Measurements from ENCODE around the gene TTC39B. TPM values are rescaled to one million over a fixed set of nuclear protein-coding genes. Genes with fewer than 3 reads are reported as not detected.

TTC39B gene
- polyA plus RNA-seq, 1 donor = 33.4 TPM

DNA sequence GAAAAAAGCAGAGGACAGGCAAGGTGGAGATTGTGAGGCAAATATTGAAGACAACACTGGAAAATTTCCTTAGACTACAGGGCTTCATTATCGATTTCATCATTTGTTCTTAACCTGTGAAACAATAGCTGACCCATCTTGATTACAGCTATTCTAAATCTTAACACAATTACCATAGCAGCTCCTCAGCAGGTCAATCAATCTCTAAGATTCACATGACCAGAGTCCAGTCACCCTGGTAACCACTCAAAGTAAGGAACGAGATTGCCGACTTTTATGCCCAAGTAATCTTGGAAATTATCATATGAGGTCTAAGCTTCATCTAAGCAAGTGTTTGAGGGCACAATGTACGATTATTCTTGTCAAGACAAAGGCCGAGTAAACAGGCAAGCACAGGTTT lies 93.8 kb downstream of the TTC39B start:
- H3K4me1 ChIP-seq (ENCODE audit: control insufficient read depth, insufficient read depth, low read length) = peaks cover 11% of the 10 kb centered on the region
- H3K36me3 ChIP-seq (ENCODE audit: control insufficient read depth, insufficient read depth, low read length) = peaks cover 17% of the 10 kb centered on the region
- DNase-seq = peak; percentile 44 to 76
- no peak overlapping the region for H3K4me3 ChIP-seq (ENCODE audit: low read length)
- WGBS (ENCODE audit: insufficient coverage, low lambda C conversion rate) = 14% methylated on average over 2 of the region's 5 CpGs
- no peaks in the 10 kb centered on the region for H3K27me3 ChIP-seq (ENCODE audit: control insufficient read depth, insufficient read depth, low read length)
- H3K9me3 ChIP-seq (ENCODE audit: control insufficient read depth, low read depth, low read length) = no peaks in the 10 kb centered on the region
- peak overlapping the region; percentile 4 for H3K27ac ChIP-seq (ENCODE audit: low read length)

DNA sequence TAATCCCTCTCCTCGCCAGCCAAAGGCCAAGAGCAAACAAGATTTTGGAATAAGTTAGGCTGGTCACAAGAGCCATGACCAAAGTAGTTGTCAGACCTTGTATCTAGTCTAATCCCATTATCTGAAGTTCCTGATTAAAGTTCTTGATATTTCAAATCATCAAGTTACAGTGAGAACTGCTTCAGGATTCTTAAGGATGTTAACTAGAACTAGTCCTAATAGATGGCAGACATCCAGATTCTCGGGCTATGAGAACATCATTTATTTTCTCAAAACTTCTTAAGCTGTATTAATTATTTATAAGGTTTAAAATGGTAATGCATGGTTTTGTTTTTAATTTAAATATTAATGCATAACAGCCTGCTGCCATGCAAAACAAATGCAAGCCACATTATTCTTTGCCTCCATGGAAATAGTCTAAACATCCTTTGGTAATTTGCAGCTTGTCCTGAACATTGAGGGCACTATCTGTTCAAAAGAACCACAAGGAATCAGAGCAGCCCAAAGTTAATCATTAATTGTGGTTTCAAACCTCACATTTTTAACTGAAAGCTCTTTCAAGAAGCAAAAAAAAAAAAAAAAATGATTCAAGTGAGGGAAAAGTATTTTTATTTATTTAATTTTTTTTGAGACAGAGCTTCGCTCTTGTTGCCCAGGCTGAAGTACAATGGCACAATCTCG lies 95.1 kb downstream of the TTC39B start:
- H3K27me3 ChIP-seq (ENCODE audit: control insufficient read depth, insufficient read depth, low read length) = no peaks in the 10 kb centered on the region
- H3K4me3 ChIP-seq (ENCODE audit: low read length) = no peak overlapping the region
- H3K27ac ChIP-seq (ENCODE audit: low read length) = peak overlapping the region; percentile 21
- peaks cover 11% of the 10 kb centered on the region for H3K4me1 ChIP-seq (ENCODE audit: control insufficient read depth, insufficient read depth, low read length)
- WGBS (ENCODE audit: insufficient coverage, low lambda C conversion rate) = no CpG with 5 or more reads among the region's 4 CpGs
- H3K9me3 ChIP-seq (ENCODE audit: control insufficient read depth, low read depth, low read length) = no peaks in the 10 kb centered on the region
- H3K36me3 ChIP-seq (ENCODE audit: control insufficient read depth, insufficient read depth, low read length) = peaks cover 12% of the 10 kb centered on the region
- DNase-seq = peak in 1 of 2 donors; percentile 38

DNA sequence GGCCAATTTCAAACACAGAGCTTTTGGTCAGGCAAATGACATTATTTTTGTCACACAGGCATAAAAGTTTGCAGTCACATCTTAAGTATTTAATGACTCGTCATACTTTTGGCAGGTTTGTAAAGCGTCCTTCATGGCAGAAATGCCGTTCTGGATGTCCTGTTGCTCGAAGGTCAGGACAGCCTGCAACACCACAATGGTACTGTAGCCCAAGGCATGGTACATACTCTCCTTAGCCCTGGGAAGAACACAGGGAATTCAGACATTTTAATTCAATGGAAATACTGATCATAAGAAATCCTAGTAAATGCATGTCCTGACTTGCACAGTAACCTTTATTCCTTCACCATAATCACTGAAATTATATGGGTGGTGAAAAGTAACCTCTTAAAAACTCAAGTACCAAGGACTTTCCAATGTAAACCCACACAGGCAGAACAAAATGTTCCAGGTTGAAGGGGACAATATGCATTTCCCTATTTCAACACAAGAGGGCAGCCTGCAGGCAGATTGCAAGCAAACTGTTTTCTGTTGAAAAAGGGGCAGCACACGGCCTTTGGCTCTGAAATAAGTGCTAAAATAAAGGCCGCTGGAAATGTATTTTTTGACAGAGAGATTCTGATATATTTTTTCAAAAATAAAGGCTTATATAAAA lies 95.7 kb downstream of the TTC39B start:
- 100% methylated on average over 1 of the region's 6 CpGs for WGBS (ENCODE audit: insufficient coverage, low lambda C conversion rate)

DNA sequence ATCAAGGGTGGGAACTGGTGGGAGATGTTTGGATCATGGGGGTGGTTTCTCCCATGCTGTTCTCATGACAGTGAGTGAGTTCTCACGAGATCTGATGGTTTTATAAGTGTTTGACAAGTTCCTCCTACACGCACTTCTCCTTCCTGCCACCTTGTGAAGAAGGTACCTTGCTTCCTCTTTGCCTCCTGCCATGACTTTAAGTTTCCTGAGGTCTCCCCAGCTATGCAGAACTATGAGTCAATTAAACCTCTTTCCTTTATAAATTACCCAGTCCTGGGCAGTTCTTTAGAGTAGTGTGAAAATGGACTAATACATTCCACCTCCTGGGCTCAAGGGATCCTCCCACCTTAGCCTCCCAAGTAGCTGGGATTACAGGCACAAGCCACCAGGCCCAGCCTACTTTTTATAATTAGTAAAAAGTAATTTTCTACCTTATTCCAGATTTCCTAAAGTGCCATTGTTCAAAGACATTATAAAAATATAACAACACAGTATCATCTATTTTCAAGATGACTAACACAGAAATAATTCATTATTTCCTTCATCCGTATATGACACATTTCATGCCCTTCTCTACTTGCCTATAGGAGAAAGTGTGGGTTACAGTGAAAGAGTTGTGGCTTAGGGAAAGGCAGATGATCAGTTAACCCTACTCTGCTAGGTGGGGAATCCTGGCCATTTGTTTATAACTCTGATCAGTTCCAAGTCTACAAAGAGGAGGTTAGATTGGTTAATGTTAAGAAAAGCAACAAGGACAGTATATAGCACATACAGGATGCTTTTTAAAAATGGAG lies 99.9 kb downstream of the TTC39B start:
- H3K4me1 ChIP-seq (ENCODE audit: control insufficient read depth, insufficient read depth, low read length) = peaks cover 5% of the 10 kb centered on the region
- H3K36me3 ChIP-seq (ENCODE audit: control insufficient read depth, insufficient read depth, low read length) = peaks cover 31% of the 10 kb centered on the region
- H3K27me3 ChIP-seq (ENCODE audit: control insufficient read depth, insufficient read depth, low read length) = no peaks in the 10 kb centered on the region
- H3K4me3 ChIP-seq (ENCODE audit: low read length) = no peak overlapping the region
- WGBS (ENCODE audit: insufficient coverage, low lambda C conversion rate) = 83% methylated on average over 3 of the region's 3 CpGs
- DNase-seq = no peak
- no peak overlapping the region for H3K27ac ChIP-seq (ENCODE audit: low read length)
- no peaks in the 10 kb centered on the region for H3K9me3 ChIP-seq (ENCODE audit: control insufficient read depth, low read depth, low read length)

More for the DNA sequence above, 95.7 kb downstream of the TTC39B start:
- peak; percentile 58 to 61 for DNase-seq
- Histone ChIP-seq H3K4me3 (ENCODE audit: low read length) (no peak overlapping the region), H3K27ac (ENCODE audit: low read length) (peak overlapping the region; percentile 21), H3K4me1 (ENCODE audit: control insufficient read depth, insufficient read depth, low read length) (peaks cover 11% of the 10 kb centered on the region), H3K27me3 (ENCODE audit: control insufficient read depth, insufficient read depth, low read length) (no peaks in the 10 kb centered on the region), H3K9me3 (ENCODE audit: control insufficient read depth, low read depth, low read length) (no peaks in the 10 kb centered on the region), H3K36me3 (ENCODE audit: control insufficient read depth, insufficient read depth, low read length) (peaks cover 12% of the 10 kb centered on the region)

DNA sequence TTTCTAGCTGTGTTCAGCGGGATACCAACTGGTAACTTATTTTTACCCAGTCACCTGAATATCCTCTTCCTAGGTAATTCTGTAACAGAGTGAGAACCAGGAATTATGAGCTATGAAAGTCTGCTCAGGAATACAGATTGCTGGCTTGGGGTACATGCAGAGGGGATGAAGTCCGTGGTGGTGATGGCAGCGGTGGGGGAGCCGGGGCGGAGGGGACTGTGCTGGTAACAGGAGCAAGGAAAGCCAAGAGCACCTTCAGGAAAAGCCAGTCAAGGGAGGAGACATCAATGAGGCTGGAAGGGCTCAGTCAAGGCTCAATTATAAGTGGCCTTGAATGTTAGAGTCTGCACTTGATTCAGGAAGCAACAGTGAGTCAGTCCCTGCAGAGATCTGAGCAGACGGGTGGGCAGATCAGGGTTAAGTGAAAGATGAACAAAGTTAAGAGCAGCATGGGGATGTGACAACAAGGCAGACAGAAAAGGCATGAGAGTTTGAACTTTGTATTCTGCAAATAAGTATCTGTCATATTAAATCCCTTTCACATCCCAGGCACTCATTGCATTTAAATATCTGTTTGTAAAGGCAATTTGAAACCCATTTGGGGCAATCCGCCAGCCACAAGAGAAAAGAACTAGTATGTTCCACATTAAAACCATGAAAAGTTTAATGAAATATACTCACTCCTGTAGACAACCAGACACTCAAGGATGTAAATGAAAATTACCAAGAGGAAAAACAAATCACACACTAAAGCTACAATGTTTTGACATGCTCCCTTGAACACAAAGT lies 101.2 kb downstream of the TTC39B start:
- no peaks in the 10 kb centered on the region for H3K27me3 ChIP-seq (ENCODE audit: control insufficient read depth, insufficient read depth, low read length)
- no peaks in the 10 kb centered on the region for H3K4me1 ChIP-seq (ENCODE audit: control insufficient read depth, insufficient read depth, low read length)
- WGBS (ENCODE audit: insufficient coverage, low lambda C conversion rate) = no CpG with 5 or more reads among the region's 7 CpGs
- H3K27ac ChIP-seq (ENCODE audit: low read length) = no peak overlapping the region
- peaks cover 37% of the 10 kb centered on the region for H3K36me3 ChIP-seq (ENCODE audit: control insufficient read depth, insufficient read depth, low read length)
- no peak overlapping the region for H3K4me3 ChIP-seq (ENCODE audit: low read length)
- no peaks in the 10 kb centered on the region for H3K9me3 ChIP-seq (ENCODE audit: control insufficient read depth, low read depth, low read length)
- DNase-seq = no peak

DNA sequence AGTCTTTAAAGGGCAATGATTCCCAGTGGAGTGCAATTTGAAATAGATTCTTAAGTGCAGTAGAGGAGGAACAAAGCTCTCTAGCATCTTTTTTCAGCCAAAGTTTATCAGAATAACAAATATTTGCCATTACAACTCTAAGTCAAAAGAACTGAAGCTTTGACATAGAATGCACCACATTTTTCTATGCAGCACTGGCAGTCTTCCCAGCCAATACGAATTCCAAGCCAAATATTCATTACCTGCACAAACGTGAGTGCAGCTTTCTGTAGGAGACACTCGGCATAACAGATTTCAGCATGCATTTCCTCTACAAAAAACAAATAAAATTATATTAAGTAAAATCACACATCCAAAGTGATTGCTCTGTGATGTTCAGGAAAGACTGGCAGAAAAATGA lies 103.4 kb downstream of the TTC39B start:
- Histone ChIP-seq H3K9me3 (ENCODE audit: control insufficient read depth, low read depth, low read length) (no peaks in the 10 kb centered on the region), H3K4me1 (ENCODE audit: control insufficient read depth, insufficient read depth, low read length) (no peaks in the 10 kb centered on the region), H3K4me3 (ENCODE audit: low read length) (no peak overlapping the region), H3K27ac (ENCODE audit: low read length) (no peak overlapping the region), H3K27me3 (ENCODE audit: control insufficient read depth, insufficient read depth, low read length) (no peaks in the 10 kb centered on the region), H3K36me3 (ENCODE audit: control insufficient read depth, insufficient read depth, low read length) (peaks cover 31% of the 10 kb centered on the region)
- DNase-seq = no peak
- no CpG with 5 or more reads among the region's 3 CpGs for WGBS (ENCODE audit: insufficient coverage, low lambda C conversion rate)

DNA sequence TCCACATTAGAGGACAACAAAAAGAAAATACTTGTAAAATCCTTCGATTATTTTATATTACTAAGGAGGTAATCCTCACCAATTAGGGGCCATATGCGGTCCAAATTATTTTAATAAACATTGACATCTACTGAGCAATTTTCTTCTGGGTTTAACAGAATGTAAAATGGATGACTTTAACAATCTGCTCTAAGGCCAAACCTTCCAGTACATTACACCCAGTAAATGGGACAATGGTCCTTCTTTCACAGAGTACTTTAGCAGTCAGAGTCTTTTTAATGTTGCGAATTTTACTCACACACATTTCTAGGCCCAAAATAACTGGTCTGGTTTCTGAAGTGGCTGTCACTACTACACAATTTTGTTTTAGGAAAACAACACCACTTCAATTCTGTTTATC lies 106.9 kb downstream of the TTC39B start:
- DNase-seq = no peak
- Histone ChIP-seq H3K27me3 (ENCODE audit: control insufficient read depth, insufficient read depth, low read length) (no peaks in the 10 kb centered on the region), H3K36me3 (ENCODE audit: control insufficient read depth, insufficient read depth, low read length) (peaks cover 32% of the 10 kb centered on the region), H3K4me1 (ENCODE audit: control insufficient read depth, insufficient read depth, low read length) (no peaks in the 10 kb centered on the region), H3K4me3 (ENCODE audit: low read length) (no peak overlapping the region), H3K27ac (ENCODE audit: low read length) (no peak overlapping the region), H3K9me3 (ENCODE audit: control insufficient read depth, low read depth, low read length) (peaks cover 4% of the 10 kb centered on the region)
- WGBS (ENCODE audit: insufficient coverage, low lambda C conversion rate) = 89% methylated on average over 3 of the region's 3 CpGs

DNA sequence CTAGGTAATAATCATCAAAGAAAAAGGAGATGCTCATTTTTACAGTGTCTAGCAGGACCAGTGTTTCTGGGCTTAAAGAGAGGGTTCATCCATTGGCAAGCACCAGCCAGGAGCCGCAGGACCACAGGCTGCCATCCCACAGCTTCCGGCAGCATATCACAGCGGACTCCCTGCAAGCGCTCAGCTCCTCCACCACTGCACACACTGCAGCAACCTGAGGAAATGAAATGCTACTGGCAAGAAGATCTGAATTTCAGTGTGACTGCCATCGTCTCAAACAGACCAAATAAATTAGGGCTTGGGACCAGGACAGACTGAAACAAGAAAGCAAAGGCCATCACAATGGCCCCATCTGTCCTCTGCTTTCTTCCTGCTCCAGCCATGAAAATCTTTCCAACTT lies 114.2 kb downstream of the TTC39B start:
- peaks cover 4% of the 10 kb centered on the region for H3K9me3 ChIP-seq (ENCODE audit: control insufficient read depth, low read depth, low read length)
- no peaks in the 10 kb centered on the region for H3K27me3 ChIP-seq (ENCODE audit: control insufficient read depth, insufficient read depth, low read length)
- no peak overlapping the region for H3K4me3 ChIP-seq (ENCODE audit: low read length)
- WGBS (ENCODE audit: insufficient coverage, low lambda C conversion rate) = no CpG with 5 or more reads among the region's 5 CpGs
- no peaks in the 10 kb centered on the region for H3K4me1 ChIP-seq (ENCODE audit: control insufficient read depth, insufficient read depth, low read length)
- no peak for DNase-seq
- H3K27ac ChIP-seq (ENCODE audit: low read length) = no peak overlapping the region
- H3K36me3 ChIP-seq (ENCODE audit: control insufficient read depth, insufficient read depth, low read length) = peaks cover 36% of the 10 kb centered on the region

DNA sequence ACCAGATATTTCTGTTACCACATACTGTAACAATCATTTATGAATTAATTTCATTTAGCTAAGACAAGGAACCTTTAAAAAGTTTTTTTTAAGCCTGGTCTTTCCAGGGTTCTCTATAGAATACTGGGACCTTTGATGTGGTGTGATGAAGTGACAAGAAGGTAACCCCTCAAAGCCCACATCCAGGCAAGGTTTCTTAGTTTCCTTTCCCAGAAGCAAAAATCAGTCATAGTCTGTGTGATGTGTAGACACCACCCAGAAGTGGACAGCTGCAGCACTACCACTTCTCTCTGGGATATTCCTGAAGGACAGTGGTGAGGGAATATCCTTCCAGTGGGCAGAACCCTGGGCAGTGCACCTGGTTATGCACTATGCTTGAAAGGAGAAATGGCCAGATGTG lies 115.6 kb downstream of the TTC39B start:
- Histone ChIP-seq H3K27me3 (ENCODE audit: control insufficient read depth, insufficient read depth, low read length) (no peaks in the 10 kb centered on the region), H3K4me1 (ENCODE audit: control insufficient read depth, insufficient read depth, low read length) (no peaks in the 10 kb centered on the region), H3K27ac (ENCODE audit: low read length) (no peak overlapping the region), H3K9me3 (ENCODE audit: control insufficient read depth, low read depth, low read length) (peaks cover 4% of the 10 kb centered on the region), H3K36me3 (ENCODE audit: control insufficient read depth, insufficient read depth, low read length) (peaks cover 48% of the 10 kb centered on the region), H3K4me3 (ENCODE audit: low read length) (no peak overlapping the region)
- no peak for DNase-seq

DNA sequence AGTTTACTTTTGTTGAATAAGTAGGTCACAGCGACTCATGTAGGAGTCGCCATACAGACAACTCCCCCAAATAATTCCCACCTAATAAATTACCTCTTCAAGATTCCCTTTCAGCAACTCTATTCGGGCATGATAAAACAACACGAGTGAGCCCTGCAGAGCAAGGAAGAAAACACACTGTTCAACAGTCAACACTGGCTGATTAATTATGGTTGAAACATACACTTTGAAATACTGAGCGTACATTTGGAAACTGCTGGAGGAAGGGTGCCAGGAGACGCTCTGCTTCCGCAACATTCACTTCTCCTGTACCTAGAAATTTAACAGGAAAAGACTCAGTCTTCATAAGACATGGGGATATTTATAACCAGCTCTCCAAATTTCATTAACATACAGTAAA lies 117.5 kb downstream of the TTC39B start:
- WGBS (ENCODE audit: insufficient coverage, low lambda C conversion rate) = no CpG with 5 or more reads among the region's 7 CpGs
- DNase-seq = no peak

More for the DNA sequence above, 117.5 kb downstream of the TTC39B start:
- Histone ChIP-seq H3K27ac (ENCODE audit: low read length) (no peak overlapping the region), H3K4me3 (ENCODE audit: low read length) (no peak overlapping the region), H3K27me3 (ENCODE audit: control insufficient read depth, insufficient read depth, low read length) (no peaks in the 10 kb centered on the region), H3K36me3 (ENCODE audit: control insufficient read depth, insufficient read depth, low read length) (peaks cover 54% of the 10 kb centered on the region), H3K4me1 (ENCODE audit: control insufficient read depth, insufficient read depth, low read length) (no peaks in the 10 kb centered on the region), H3K9me3 (ENCODE audit: control insufficient read depth, low read depth, low read length) (no peaks in the 10 kb centered on the region)

Measured in large intestine (tissue), 3 donors.